Measurements from ENCODE around the gene PHLDA3. TPM values are rescaled to one million over a fixed set of nuclear protein-coding genes. Genes with fewer than 3 reads are reported as not detected.
A peak's percentile ranks its signal among the peaks of the same experiment; 100 is the strongest.

The PHLDA3 gene
- total and polyA plus RNA-seq, 2 of the 4 experiments (the other 2 are of a cell fraction), result 41.6 to 102 TPM

DNA sequence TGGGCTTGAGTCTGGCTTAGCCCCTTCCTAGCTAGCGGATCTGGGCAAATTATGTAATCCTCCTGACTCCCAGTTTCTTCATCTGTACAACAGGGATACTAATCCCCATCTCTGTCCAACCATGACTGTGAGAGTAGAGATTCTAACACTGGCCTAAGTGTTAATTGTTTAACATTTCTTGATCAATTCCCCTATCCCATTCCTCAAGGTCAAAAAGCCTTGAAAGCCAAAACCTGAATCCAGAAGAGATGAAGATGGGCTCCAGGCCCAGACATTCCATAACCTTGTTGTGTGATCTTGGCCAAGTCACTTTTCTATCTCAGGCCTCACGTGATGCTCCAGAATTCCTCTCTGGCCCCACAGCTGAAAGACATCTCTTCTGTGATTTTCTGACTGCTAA, 18.8 kb upstream of the PHLDA3 start:
- Histone ChIP-seq H3K4me1 (ENCODE audit: control insufficient read depth, insufficient read depth, low read length) (peaks cover 45% of the 10 kb centered on the region), H3K4me2 (ENCODE audit: low read depth, low read length) (no peak overlapping the region), H2BK5ac (ENCODE audit: low read depth, low read length, poor library complexity, severe bottlenecking) (peak overlapping the region; percentile 4), H3K36me3 (ENCODE audit: control insufficient read depth, insufficient read depth, low read length) (peaks cover 81% of the 10 kb centered on the region), H3K4me3 (ENCODE audit: insufficient read depth, low read depth, low read length) (no peak overlapping the region), H3K27me3 (ENCODE audit: control insufficient read depth, insufficient read depth, low read length) (no peaks in the 10 kb centered on the region), H3K9me3 (ENCODE audit: control insufficient read depth, insufficient read depth, low read length) (no peaks in the 10 kb centered on the region), H2AK9ac (replicated peaks; ENCODE audit: low read depth, low read length, poor library complexity) (no peak overlapping the region), H3K23ac (ENCODE audit: low read depth, low read length) (no peak overlapping the region), H2AFZ (replicated peaks; ENCODE audit: low read length, poor library complexity) (no peak overlapping the region), H2BK15ac (ENCODE audit: low read depth, low read length) (peak overlapping the region; percentile 42; the same call in 2 of the 3 replicates), H3K4ac (ENCODE audit: low read depth, low read length) (peak overlapping the region; percentile 52), H4K5ac (ENCODE audit: low read depth, low read length) (0 out of 2 replicates have a peak overlapping the region, but pooled peaks have one; percentile 2), H3K9me1 (ENCODE audit: insufficient read depth, low read length) (peaks cover 28% of the 10 kb centered on the region), H4K20me1 (ENCODE audit: insufficient read depth, low read length) (peaks cover 69% of the 10 kb centered on the region), H3K14ac (replicated peaks; ENCODE audit: low read depth, low read length) (0 out of 2 replicates have a peak overlapping the region, but pooled peaks have one; percentile 14), H4K8ac (ENCODE audit: low read depth in 2 of 2, low read length in 2 of 2) (peak overlapping the region in 1 of 2 experiments; percentile 32; a peak in 1 of 4 replicates), H2AK5ac (ENCODE audit: low read depth, low read length) (peak overlapping the region; percentile 70; the same call in 1 of the 2 replicates), H4K91ac (ENCODE audit: insufficient read depth, low read depth, low read length) (no peak overlapping the region; the same call in 1 of the 2 replicates), H3K56ac (ENCODE audit: extremely low read depth, insufficient read depth, low read length) (no peak overlapping the region), H3K27ac (ENCODE audit: insufficient read depth, low read length) (peak overlapping the region; percentile 41; the same call in 1 of the 2 replicates), H3K79me1 (ENCODE audit: low read depth in 1 of 2, low read length in 2 of 2) (peaks cover 49 to 84% of the 10 kb centered on the region in 2 experiments), H2BK20ac (ENCODE audit: low read depth, low read length) (no peak overlapping the region), H2BK120ac (ENCODE audit: low read depth, low read length) (peak overlapping the region; percentile 22; the same call in 1 of the 2 replicates), H3K18ac (ENCODE audit: low read depth, low read length) (peak overlapping the region; percentile 5; the same call in 1 of the 2 replicates), H3K9ac (ENCODE audit: low read depth, low read length) (no peak overlapping the region)
- intact Hi-C loops (cut with micrococcal nuclease) (no loop called here), dilution Hi-C loops (cut with HindIII; ENCODE audit: low sequenced_read_pairs, unreplicated experiment) (no loop called here), in situ Hi-C loops (cut with MboI; ENCODE audit: low sequenced_read_pairs) (no loop called here)
- ATAC-seq (ENCODE audit: low read depth), result no peak
- 83% methylated on average over 2 of the region's 2 CpGs; no CpG with 5 or more reads in 1 of the 2 experiments for WGBS, 2 experiments (ENCODE audit: extremely low coverage in 2 of 2, insufficient read length in 1 of 2)
- CTCF ChIA-PET, result interaction anchor here (2.1 to 2.2 kb wide), 2 partner anchors 25 to 52 kb away, joined by 7 to 8 read pairs; no protein-coding TSS in a partner anchor
- BruUV-seq (replicated peaks), result no TSS peak
- POLR2A ChIA-PET (ENCODE audit: unreplicated experiment), result no interaction called here
- TF ChIP-seq MAFK (IDR thresholded peaks at IDR 0.05; ENCODE audit: low read depth, low read length), result no peak
- no peak for TF ChIP-seq MXI1 (IDR thresholded peaks at IDR 0.05; ENCODE audit: borderline replicate concordance, low read depth, low read length)
- no peak for TF ChIP-seq POLR2A (IDR thresholded peaks at IDR 0.05; ENCODE audit: low read depth, low read length)
- TF ChIP-seq CHD1 (IDR thresholded peaks at IDR 0.05; ENCODE audit: low read depth, low read length), result no peak
- TF ChIP-seq RFX5 (IDR thresholded peaks at IDR 0.05; ENCODE audit: low read depth, low read length), result no peak
- TF ChIP-seq, protein P1, sequence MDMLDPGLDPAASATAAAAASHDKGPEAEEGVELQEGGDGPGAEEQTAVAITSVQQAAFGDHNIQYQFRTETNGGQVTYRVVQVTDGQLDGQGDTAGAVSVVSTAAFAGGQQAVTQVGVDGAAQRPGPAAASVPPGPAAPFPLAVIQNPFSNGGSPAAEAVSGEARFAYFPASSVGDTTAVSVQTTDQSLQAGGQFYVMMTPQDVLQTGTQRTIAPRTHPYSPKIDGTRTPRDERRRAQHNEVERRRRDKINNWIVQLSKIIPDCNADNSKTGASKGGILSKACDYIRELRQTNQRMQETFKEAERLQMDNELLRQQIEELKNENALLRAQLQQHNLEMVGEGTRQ (IDR thresholded peaks at IDR 0.05; ENCODE audit: low read depth, low read length), result 0 out of 2 replicates have a peak, but pooled peaks have one; percentile 8
- no peak for DNase-seq
